HG02884 (cell line): ENCODE data around the gene RPS6KA5.
"Not testable (repeated sequence)": the region's sequence is repeated elsewhere in the genome, so short reads cannot be mapped to it uniquely, and the experiment has no call there.

Experiments
- ATAC-seq: cut with Tn5 transposase; IDR thresholded peaks from one replicate; pipeline ENCODE4 v1.9.1; 2021; ENCODE audit warnings: mild to moderate bottlenecking, moderate library complexity; ENCODE audit not compliant: unreplicated experiment

The RPS6KA5 gene

GRCh38 chr14:90941706-90942105 is 118.7 kb downstream of the RPS6KA5 start:
- no peak for ATAC-seq

- ATAC-seq: no peak
These were observed 120.0 kb downstream of the RPS6KA5 start for GRCh38 chr14:90940318-90940962.

- not testable (repeated sequence) for ATAC-seq
These were observed 121.1 kb downstream of the RPS6KA5 start for GRCh38 chr14:90939252-90939795.

- ATAC-seq: no peak
These were observed 121.8 kb downstream of the RPS6KA5 start for GRCh38 chr14:90938615-90939014.

GRCh38 chr14:90936757-90937440 is 123.5 kb downstream of the RPS6KA5 start:
- ATAC-seq: no peak

GRCh38 chr14:90924621-90925340 is 135.7 kb downstream of the RPS6KA5 start:
- ATAC-seq: no peak

- ATAC-seq: no peak
These were observed 138.3 kb downstream of the RPS6KA5 start for GRCh38 chr14:90922141-90922540.

GRCh38 chr14:90911121-90911520 is 149.3 kb downstream of the RPS6KA5 start:
- no peak for ATAC-seq

- no peak for ATAC-seq
These were observed 153.3 kb downstream of the RPS6KA5 start for GRCh38 chr14:90907178-90907577.

- ATAC-seq: peak; percentile 84
These were observed 154.9 kb downstream of the RPS6KA5 start for GRCh38 chr14:90905531-90905930.

- peak; percentile 46 for ATAC-seq
These were observed 157.3 kb downstream of the RPS6KA5 start for GRCh38 chr14:90903101-90903500.

- ATAC-seq: no peak
These were observed 159.9 kb downstream of the RPS6KA5 start for GRCh38 chr14:90900476-90901083.

GRCh38 chr14:90897022-90897421 is 163.4 kb downstream of the RPS6KA5 start:
- ATAC-seq: no peak

- ATAC-seq: no peak
These were observed 166.2 kb downstream of the RPS6KA5 start for GRCh38 chr14:90894241-90894640.

- no peak for ATAC-seq
These were observed 166.9 kb downstream of the RPS6KA5 start for GRCh38 chr14:90893510-90893909.

GRCh38 chr14:90892970-90893369 is 167.5 kb downstream of the RPS6KA5 start:
- ATAC-seq: no peak

- no peak for ATAC-seq
These were observed 169.1 kb downstream of the RPS6KA5 start for GRCh38 chr14:90891326-90891725.

GRCh38 chr14:90890322-90891020 is 170.0 kb downstream of the RPS6KA5 start:
- no peak for ATAC-seq

- ATAC-seq: no peak
These were observed 174.1 kb downstream of the RPS6KA5 start for GRCh38 chr14:90886297-90886815.

- no peak for ATAC-seq
These were observed 176.7 kb downstream of the RPS6KA5 start for GRCh38 chr14:90883782-90884181.
